ENCODE measurements around the gene S100A1.

- TF ChIP-seq NFE2L1 (CRISPR knock-in tag; IDR thresholded peaks at IDR 0.05) (no peak), GTF2I (CRISPR knock-in tag; conservative IDR thresholded peaks at IDR 0.05) (no peak), JUN (CRISPR knock-in tag; IDR thresholded peaks at IDR 0.05) (no peak), TEAD1 (CRISPR knock-in tag; IDR thresholded peaks at IDR 0.05) (no peak), CREB1 (CRISPR knock-in tag; IDR thresholded peaks at IDR 0.05) (no peak)
- TF ChIP-seq, protein P1, sequence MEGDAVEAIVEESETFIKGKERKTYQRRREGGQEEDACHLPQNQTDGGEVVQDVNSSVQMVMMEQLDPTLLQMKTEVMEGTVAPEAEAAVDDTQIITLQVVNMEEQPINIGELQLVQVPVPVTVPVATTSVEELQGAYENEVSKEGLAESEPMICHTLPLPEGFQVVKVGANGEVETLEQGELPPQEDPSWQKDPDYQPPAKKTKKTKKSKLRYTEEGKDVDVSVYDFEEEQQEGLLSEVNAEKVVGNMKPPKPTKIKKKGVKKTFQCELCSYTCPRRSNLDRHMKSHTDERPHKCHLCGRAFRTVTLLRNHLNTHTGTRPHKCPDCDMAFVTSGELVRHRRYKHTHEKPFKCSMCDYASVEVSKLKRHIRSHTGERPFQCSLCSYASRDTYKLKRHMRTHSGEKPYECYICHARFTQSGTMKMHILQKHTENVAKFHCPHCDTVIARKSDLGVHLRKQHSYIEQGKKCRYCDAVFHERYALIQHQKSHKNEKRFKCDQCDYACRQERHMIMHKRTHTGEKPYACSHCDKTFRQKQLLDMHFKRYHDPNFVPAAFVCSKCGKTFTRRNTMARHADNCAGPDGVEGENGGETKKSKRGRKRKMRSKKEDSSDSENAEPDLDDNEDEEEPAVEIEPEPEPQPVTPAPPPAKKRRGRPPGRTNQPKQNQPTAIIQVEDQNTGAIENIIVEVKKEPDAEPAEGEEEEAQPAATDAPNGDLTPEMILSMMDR (IDR thresholded peaks at IDR 0.05) = no peak
- TF ChIP-seq, protein P2, sequence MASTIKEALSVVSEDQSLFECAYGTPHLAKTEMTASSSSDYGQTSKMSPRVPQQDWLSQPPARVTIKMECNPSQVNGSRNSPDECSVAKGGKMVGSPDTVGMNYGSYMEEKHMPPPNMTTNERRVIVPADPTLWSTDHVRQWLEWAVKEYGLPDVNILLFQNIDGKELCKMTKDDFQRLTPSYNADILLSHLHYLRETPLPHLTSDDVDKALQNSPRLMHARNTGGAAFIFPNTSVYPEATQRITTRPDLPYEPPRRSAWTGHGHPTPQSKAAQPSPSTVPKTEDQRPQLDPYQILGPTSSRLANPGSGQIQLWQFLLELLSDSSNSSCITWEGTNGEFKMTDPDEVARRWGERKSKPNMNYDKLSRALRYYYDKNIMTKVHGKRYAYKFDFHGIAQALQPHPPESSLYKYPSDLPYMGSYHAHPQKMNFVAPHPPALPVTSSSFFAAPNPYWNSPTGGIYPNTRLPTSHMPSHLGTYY (CRISPR knock-in tag; IDR thresholded peaks at IDR 0.05) = no peak
- TF ChIP-seq, protein P3, sequence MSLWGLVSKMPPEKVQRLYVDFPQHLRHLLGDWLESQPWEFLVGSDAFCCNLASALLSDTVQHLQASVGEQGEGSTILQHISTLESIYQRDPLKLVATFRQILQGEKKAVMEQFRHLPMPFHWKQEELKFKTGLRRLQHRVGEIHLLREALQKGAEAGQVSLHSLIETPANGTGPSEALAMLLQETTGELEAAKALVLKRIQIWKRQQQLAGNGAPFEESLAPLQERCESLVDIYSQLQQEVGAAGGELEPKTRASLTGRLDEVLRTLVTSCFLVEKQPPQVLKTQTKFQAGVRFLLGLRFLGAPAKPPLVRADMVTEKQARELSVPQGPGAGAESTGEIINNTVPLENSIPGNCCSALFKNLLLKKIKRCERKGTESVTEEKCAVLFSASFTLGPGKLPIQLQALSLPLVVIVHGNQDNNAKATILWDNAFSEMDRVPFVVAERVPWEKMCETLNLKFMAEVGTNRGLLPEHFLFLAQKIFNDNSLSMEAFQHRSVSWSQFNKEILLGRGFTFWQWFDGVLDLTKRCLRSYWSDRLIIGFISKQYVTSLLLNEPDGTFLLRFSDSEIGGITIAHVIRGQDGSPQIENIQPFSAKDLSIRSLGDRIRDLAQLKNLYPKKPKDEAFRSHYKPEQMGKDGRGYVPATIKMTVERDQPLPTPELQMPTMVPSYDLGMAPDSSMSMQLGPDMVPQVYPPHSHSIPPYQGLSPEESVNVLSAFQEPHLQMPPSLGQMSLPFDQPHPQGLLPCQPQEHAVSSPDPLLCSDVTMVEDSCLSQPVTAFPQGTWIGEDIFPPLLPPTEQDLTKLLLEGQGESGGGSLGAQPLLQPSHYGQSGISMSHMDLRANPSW (CRISPR knock-in tag; conservative IDR thresholded peaks at IDR 0.05; ENCODE audit: low read depth) = no peak
- TF ChIP-seq, protein P4, sequence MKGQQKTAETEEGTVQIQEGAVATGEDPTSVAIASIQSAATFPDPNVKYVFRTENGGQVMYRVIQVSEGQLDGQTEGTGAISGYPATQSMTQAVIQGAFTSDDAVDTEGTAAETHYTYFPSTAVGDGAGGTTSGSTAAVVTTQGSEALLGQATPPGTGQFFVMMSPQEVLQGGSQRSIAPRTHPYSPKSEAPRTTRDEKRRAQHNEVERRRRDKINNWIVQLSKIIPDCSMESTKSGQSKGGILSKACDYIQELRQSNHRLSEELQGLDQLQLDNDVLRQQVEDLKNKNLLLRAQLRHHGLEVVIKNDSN (CRISPR knock-in tag; IDR thresholded peaks at IDR 0.05) = no peak
- TF ChIP-seq, protein P5, sequence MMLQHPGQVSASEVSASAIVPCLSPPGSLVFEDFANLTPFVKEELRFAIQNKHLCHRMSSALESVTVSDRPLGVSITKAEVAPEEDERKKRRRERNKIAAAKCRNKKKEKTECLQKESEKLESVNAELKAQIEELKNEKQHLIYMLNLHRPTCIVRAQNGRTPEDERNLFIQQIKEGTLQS (CRISPR knock-in tag; conservative IDR thresholded peaks at IDR 0.05) = no peak
- TF ChIP-seq, protein P6, sequence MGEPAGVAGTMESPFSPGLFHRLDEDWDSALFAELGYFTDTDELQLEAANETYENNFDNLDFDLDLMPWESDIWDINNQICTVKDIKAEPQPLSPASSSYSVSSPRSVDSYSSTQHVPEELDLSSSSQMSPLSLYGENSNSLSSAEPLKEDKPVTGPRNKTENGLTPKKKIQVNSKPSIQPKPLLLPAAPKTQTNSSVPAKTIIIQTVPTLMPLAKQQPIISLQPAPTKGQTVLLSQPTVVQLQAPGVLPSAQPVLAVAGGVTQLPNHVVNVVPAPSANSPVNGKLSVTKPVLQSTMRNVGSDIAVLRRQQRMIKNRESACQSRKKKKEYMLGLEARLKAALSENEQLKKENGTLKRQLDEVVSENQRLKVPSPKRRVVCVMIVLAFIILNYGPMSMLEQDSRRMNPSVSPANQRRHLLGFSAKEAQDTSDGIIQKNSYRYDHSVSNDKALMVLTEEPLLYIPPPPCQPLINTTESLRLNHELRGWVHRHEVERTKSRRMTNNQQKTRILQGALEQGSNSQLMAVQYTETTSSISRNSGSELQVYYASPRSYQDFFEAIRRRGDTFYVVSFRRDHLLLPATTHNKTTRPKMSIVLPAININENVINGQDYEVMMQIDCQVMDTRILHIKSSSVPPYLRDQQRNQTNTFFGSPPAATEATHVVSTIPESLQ (CRISPR knock-in tag; IDR thresholded peaks at IDR 0.05) = no peak
Measured at GRCh38 chr1:153646672-153647345, 18.6 kb downstream of the S100A1 start.
